Fibroblast of villous mesenchyme (primary cell): ENCODE results near the gene SLC35F5. TPM values are rescaled to one million over a fixed set of nuclear protein-coding genes. Genes with fewer than 3 reads are reported as not detected.
"Not testable (repeated sequence)": the region's sequence is repeated elsewhere in the genome, so short reads cannot be mapped to it uniquely, and the experiment has no call there.

Source experiments
- DNase-seq: peaks from one replicate; pipeline ENCODE4 v3.0.0-alpha.2; 2010; ENCODE audit warnings: low read depth
- H3K4me3 ChIP-seq: 2 replicates; pipeline ENCODE4 v1.5.1; 2011; ENCODE audit warnings: low read depth, mild to moderate bottlenecking, low read length
- total RNA-seq: library from RNA; depleted of rRNA; stranded (reverse); fragments of >200 nt; gene quantifications from 2 replicates; pipeline ENCODE4 v1.2.3, GENCODE V29; 2012
- TF ChIP-seq, protein P1 (sequence below): IDR thresholded peaks from 2 replicates; pipeline ENCODE4 v1.5.1; 2012; ENCODE audit warnings: low read depth, mild to moderate bottlenecking, low read length; ENCODE audit not compliant: insufficient read depth

The SLC35F5 gene
- total RNA-seq, 1 donor, result 312 TPM

DNA sequence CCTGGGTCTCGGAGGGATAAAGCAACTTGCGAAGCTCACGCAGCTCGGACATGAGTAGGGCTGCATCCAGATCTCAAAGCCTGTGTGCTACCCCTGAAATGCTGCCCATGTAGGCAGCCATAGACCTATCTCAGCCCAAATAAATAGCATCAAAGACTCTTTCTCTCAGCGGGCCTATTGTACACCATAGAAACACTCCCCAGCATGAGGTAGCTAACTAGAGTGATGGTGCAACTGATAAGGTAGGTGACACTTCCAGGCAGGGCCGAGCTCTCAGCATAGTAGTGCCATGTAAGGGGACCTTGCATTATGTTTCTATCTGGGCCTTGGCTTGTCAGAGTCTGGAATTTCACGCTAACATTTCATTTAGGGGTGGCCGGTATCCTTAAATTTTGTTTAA, 77.0 kb downstream of the SLC35F5 start:
- TF ChIP-seq, protein P1, sequence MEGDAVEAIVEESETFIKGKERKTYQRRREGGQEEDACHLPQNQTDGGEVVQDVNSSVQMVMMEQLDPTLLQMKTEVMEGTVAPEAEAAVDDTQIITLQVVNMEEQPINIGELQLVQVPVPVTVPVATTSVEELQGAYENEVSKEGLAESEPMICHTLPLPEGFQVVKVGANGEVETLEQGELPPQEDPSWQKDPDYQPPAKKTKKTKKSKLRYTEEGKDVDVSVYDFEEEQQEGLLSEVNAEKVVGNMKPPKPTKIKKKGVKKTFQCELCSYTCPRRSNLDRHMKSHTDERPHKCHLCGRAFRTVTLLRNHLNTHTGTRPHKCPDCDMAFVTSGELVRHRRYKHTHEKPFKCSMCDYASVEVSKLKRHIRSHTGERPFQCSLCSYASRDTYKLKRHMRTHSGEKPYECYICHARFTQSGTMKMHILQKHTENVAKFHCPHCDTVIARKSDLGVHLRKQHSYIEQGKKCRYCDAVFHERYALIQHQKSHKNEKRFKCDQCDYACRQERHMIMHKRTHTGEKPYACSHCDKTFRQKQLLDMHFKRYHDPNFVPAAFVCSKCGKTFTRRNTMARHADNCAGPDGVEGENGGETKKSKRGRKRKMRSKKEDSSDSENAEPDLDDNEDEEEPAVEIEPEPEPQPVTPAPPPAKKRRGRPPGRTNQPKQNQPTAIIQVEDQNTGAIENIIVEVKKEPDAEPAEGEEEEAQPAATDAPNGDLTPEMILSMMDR, result no peak
- DNase-seq, result no peak
- no peak overlapping the region for H3K4me3 ChIP-seq

DNA sequence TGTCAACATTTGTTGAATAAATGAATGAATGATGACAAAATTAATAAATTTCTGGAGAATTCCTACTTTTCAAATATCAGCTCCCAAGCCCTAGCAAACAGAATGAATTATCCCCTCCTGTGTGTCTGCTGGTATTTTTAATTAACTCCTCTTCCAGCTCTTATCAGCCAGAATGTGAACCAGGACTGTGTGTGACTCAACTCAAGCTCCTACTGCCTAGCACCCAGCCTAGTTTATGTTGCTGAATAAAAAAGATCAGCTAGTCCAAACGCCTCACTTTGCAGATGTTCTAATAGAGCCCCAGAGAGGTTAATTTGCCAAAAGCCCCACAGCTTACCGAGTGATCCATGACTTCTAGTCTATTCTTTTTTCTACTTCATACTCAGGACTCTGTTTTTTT, 79.1 kb downstream of the SLC35F5 start:
- DNase-seq, result no peak
- no peak overlapping the region for H3K4me3 ChIP-seq
- TF ChIP-seq, protein P1, result no peak

DNA sequence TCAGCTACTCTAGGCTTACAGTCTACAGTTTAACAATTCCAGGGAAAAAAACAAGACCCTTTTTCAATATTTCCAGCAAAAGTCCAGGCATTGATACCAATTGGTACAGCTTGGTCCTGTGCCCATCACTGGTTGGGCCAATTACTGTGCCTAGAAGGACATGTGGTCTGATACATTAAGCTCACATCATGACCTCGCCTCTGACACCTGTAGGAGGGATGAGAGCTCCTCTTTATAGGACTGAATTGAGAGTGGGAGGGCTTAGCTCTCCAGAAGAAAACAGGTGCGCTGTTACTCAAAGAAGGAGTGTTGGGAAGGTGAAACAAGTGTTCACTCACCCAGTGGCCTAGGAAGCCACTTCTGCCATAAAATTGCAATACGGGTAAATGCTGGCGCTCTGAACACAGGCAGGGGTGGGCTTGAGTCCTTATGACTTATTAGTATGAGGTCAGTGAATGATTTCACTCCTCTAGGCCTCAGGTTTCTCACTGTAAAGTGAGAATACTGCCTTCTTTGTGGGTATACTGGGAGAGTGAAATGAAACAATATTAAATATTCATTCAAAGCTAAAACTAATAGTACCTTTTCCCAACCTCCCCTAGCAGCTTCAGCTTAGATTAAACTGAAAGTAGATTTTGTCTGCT, 79.7 kb downstream of the SLC35F5 start:
- DNase-seq, result no peak
- no peak overlapping the region for H3K4me3 ChIP-seq
- TF ChIP-seq, protein P1, result no peak

DNA sequence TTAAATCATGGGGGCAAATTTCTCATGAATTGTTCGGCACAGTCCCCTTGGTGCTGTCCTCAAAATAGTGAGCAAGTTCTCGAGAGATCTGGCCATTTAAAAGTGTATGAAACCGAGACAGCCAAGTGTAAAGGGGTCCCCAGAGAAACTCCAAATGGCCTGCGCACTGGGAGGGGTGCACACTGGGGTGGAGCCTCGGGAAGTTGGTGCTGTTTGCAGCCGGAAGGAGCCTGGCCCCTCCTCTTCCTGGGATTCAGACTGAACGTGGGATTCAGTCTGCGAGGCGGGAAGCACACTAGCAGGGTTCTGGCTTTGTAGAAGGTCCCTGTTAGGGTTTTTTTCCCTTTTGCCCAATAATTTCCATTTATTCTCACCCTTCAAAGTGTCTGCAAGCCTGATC, 80.6 kb downstream of the SLC35F5 start:
- H3K4me3 ChIP-seq, result no peak overlapping the region
- TF ChIP-seq, protein P1, result no peak
- DNase-seq, result no peak

DNA sequence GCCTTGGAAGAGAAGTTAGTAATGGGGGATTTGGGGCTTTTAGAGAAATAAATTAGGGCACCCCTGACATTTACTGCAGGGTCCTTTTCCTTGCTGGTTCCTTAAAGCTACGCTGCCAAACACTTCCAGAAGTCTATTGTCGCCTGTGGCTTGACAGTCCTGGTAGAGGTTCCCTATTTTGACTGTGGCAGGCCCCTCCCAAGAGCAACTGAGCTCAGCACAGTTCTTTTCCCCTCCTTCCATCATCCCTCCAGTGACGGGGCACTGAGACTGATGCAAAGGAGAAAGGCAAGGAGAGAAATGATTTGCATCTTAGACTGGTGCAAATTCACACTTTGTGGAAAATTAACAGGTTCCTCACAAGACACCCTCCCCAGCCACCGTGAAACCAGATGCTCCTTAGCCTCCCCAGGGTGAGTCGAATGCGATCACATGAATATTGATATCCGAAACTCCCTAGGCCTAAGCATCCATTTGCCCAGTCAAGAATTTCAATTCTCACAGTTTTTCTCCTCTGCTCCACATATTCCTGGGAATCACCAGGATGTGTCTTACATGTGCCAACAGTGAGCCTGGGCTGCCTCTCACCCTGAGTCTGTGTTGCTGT, 84.0 kb downstream of the SLC35F5 start:
- TF ChIP-seq, protein P1, result no peak
- DNase-seq, result no peak
- no peak overlapping the region for H3K4me3 ChIP-seq

DNA sequence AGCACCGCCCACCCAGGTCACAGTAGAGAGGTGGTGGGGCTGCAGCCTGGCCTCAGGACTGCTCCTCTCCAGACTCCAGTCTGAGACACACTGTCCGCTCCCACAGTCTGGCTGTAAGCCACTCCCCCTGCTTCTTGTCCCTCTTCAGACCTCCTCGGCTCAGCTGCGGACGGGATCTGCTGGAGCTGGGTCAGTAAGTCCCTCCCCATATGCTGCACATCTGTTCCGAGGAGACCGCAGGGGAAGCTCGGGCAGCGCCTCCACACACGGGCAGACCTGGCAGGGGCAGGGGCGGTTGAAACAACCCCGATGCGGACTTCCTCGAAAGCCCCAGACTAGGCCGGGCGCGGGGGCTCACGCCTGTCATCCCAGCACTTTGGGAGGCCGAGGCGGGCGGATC, 87.4 kb downstream of the SLC35F5 start:
- H3K4me3 ChIP-seq, result not testable (repeated sequence)
- DNase-seq, result peak; percentile 59

DNA sequence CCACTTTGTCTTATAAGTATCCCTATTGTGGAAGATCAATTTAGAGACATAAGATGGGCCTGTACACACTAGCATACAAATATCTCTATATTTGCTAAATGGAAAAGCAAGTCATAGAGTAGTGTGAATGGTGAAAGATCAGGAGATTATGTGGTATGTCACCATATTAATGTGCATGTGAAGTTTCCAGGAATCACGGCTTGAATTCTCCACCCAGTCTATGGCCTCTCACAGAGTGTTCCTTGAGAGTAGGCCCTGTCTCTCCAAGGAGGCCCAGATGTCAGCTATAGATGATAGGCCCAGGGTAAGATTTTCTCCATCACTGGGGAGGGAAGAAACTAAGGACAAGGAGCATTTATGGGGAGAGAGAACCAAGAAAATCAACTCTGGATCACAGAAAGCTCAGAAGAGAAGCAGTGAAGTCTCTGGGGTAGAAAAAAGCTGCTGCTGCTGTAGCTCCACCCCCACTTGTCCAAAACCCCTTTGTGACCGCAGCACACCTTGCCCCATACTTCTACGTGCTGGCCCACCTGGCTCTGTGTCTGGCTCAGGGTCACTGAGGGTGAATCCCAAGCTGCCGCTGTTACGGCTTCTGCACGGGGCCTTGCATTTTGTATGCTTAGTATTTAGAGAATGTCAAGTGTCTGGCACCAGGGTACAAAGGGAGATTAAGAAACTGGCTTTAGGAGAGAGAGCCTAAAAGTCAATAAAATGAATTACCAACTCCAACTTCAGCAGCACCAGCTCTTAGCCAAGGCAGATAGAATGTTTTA, 91.5 kb downstream of the SLC35F5 start:
- H3K4me3 ChIP-seq, DNase-seq: not testable (repeated sequence)

DNA sequence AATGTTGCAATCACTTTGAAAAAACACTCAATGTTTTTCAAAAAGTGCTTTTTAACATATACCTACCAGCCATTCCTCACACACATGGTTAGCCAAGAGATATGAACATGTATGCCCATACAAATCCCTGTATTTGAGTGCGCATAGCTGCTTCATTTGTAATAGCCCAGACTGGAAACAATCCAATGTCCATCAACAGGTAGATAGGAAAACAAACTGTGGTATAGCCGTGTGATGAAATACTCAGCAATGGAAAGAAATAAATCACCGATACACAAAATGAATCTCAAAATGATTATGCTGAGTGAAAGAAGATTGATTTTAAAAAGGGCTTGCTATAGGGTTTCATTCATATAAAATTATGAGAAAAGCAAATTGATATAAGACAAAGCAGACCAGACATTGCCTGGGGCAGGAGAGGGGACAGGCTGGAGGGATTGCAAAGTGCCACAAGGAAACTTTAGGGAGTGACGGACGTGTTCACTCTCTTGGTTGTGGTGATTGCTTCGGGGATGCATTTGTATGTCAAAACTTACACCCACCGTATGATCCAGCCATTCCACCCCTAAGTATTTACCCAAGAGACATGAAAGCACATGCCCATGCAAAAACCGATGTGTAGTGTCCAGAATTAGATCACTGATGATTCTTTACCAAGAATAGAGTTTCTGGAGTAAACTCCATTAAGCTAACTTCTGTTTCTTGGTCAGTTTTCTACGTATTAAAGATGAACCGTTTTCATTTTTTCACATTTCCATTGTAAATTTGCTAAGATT, 93.0 kb downstream of the SLC35F5 start:
- not testable (repeated sequence) for H3K4me3 ChIP-seq, DNase-seq
